Mononuclear cell (primary cell): Measurements from ENCODE around the gene RELL2. TPM values are rescaled to one million over a fixed set of nuclear protein-coding genes. Genes with fewer than 3 reads are reported as not detected.

Experiments used
- H3K27me3 ChIP-seq: 2 replicates; pipeline ENCODE4 v1.6.0; 2011; ENCODE audit warnings: low read length, control low read depth; ENCODE audit not compliant: insufficient read depth
- H3K4me1 ChIP-seq: 2 replicates; pipeline ENCODE4 v1.5.1; 2011; ENCODE audit warnings: mild to moderate bottlenecking, low read length, control low read depth; ENCODE audit not compliant: insufficient read depth
- H3K4me3 ChIP-seq: 2 replicates; pipeline ENCODE4 v1.5.1; 2011; ENCODE audit warnings: mild to moderate bottlenecking, low read length, moderate library complexity
- H3K9me3 ChIP-seq: 2 replicates; pipeline ENCODE4 v1.5.1; 2011; ENCODE audit warnings: low read depth, mild to moderate bottlenecking, control low read depth, low read length
- total RNA-seq: library from RNA; depleted of rRNA; stranded (reverse); fragments of >200 nt; gene quantifications from one replicate; pipeline ENCODE4 v1.2.3, GENCODE V29; 2012

RELL2 gene
- total RNA-seq, 1 donor: 6.6 TPM

DNA sequence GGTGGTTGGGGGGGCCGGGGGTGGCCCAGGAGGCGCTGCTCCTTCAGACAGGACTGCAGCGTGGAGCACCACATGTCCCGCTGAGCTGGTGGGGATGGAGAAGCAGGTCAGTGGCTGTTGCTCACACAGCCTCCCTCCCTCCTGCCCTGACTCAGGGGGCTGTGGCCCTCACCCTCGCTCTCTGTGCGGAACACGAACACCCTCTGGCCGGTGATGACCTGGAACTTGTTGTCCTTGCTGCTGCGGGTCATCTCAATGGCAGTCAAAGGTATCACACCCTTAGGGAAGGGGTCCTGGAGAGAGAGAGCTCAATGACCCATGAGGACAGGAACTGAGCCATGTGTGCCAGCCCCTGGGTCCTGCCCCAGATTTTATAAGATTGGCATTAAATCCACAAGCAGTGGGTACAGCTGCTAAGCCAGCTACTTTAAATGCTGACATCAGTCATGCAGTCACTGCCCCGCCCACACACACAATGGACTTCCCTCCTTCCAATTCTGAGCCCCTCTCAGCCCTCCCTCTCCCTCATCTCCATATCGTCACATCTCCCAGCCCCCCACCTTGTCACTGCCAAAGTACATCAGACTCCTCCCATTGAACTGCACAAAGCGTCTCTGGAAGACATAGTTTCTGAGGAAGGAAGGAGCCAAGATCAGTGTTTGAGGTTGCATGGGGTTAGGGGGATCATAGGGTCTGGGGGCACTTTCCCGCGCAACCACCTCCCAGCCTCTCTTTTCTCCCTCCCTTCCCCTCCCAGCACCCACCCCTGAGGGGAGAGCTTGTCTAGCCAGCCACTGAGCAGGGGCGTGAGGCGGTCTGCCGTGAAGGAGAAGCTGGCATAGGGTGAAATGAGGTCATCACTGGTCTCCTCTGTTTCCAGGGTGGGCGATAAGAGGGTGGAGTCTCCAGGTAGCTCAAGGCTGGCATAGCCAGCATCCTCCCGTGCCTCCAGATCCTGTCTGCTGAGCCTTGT is 36.3 kb downstream of the RELL2 start:
- H3K4me1 ChIP-seq: no peaks in the 10 kb centered on the region
- no peaks in the 10 kb centered on the region for H3K9me3 ChIP-seq
- H3K4me3 ChIP-seq: no peak overlapping the region
- H3K27me3 ChIP-seq: no peaks in the 10 kb centered on the region

DNA sequence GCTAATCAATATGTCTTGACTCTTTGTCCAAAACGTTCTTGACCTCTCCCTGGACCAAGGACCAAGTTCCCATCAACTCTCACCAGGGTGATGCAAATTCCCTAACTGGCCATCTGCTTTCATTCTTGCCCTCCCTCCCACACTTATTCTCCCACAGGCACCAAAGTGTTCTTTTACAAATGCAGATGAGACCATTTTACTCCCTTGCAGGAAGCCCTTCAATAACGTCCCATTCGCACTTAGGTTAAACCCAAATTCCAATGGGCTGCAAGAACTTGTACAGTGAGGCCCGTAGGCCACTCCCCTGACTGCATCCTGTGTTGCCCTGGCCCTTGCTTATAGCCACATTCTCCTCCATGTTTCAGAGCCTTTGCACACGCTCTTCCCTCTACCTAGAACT is 38.0 kb downstream of the RELL2 start:
- no peaks in the 10 kb centered on the region for H3K9me3 ChIP-seq
- H3K27me3 ChIP-seq: no peaks in the 10 kb centered on the region
- H3K4me3 ChIP-seq: no peak overlapping the region
- H3K4me1 ChIP-seq: no peaks in the 10 kb centered on the region

DNA sequence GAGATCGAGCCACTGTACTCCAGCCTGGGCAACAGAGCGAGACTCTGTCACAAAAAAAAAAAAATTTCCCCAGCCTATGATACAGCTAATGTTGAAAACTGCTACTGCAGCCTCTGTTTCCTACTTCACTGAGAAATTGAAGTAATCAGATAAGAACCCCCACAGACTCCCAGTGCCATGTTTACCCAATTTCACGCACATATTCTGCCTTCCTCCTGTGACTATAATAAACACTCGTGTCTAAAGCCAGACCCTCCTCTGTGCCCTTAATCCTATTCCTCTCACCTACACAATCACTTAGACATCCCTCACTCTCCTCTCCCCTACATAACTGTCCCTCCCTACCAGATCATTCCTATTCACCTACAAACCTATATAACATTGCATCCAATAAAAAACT is 38.9 kb downstream of the RELL2 start:
- Histone ChIP-seq H3K27me3 (no peaks in the 10 kb centered on the region), H3K4me1 (peaks cover 2% of the 10 kb centered on the region), H3K9me3 (no peaks in the 10 kb centered on the region), H3K4me3 (no peak overlapping the region)

DNA sequence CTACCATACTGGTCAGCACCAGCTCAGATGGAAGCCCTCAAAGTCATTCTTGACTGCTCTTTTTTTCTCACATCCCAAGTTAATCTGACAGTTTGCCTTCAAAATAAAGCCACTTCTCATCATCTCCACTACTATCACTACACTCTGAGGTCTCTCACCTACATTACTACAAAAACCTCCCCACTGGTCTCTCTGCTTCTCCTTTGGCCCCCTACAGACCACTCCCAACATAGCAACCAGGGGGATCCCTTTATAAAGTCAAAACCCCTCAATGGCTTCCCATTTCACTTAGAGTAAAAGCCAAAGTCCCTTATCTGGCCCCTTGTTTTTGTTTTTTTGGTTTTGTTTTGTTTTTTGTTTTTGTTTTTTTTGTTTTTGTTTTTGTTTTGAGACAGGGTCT is 40.6 kb downstream of the RELL2 start:
- Histone ChIP-seq H3K4me3 (no peak overlapping the region), H3K27me3 (no peaks in the 10 kb centered on the region), H3K9me3 (no peaks in the 10 kb centered on the region), H3K4me1 (peaks cover 16% of the 10 kb centered on the region)

DNA sequence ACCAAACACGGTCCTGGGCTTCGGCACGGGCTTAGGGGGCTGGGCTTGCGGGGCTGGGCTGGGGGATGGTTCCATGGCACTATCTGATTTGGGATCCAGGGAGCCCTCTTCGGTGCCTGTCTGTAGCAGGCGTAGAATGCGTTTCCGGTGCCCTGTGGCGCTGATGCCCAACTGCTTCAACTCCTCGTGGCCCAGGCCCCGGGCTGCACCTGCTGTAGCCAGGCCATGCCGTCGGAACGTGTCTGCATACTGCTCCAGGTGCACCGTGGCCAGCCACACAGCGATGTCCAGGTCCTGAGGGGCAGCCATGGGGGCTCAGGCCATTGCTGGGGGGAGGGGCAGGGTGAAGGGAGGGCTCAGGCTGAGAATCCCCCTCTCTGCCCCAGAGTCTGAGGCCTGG is 43.4 kb downstream of the RELL2 start:
- Histone ChIP-seq H3K4me3 (no peak overlapping the region), H3K4me1 (peaks cover 35% of the 10 kb centered on the region), H3K27me3 (no peaks in the 10 kb centered on the region), H3K9me3 (no peaks in the 10 kb centered on the region)

DNA sequence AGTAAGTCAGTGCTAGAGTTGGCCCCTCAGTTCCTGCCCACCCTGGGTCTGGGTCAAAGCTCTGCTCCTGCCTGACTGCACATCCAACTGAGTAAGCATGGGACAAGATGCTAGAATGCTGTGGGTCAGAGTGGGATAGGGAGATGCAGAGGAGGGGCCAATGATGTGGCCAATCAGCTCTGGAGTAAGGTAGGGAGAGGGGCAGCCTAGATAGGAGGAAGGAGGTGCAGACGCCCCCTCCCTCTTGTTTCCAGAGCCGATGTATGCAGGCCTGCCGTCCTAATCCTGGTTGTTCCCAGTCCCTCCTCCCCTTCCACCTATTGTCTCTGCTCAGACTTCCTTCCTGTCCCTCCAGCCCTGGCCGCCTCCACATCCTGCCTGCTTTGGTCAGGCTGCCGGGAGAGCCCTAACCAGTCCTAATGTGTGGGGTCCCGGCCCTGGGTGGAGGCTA is 44.0 kb downstream of the RELL2 start:
- Histone ChIP-seq H3K4me1 (peaks cover 41% of the 10 kb centered on the region), H3K4me3 (peak overlapping the region; percentile 52), H3K9me3 (no peaks in the 10 kb centered on the region), H3K27me3 (no peaks in the 10 kb centered on the region)

DNA sequence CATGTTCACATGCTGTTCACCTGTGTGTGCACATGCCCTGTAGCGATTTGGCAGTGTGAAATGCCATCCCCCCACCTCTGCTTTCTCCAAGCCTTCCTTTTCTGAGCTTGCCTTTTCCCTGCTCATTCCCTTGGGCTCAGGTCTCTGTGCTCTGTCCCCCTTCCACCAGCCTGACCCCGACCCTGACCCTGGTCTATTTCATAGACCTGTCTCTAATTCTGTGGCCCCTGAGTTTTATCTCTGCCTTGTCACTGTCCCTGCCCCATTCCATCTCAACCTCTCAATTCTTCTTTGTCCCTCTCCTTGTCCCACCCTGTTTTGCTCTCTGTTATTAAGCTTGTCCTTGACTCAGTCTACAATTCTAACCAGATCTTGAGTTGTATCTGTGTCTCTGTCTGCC is 44.5 kb downstream of the RELL2 start:
- peaks cover 42% of the 10 kb centered on the region for H3K4me1 ChIP-seq
- H3K27me3 ChIP-seq: no peaks in the 10 kb centered on the region
- peak overlapping the region; percentile 52 for H3K4me3 ChIP-seq
- no peaks in the 10 kb centered on the region for H3K9me3 ChIP-seq

DNA sequence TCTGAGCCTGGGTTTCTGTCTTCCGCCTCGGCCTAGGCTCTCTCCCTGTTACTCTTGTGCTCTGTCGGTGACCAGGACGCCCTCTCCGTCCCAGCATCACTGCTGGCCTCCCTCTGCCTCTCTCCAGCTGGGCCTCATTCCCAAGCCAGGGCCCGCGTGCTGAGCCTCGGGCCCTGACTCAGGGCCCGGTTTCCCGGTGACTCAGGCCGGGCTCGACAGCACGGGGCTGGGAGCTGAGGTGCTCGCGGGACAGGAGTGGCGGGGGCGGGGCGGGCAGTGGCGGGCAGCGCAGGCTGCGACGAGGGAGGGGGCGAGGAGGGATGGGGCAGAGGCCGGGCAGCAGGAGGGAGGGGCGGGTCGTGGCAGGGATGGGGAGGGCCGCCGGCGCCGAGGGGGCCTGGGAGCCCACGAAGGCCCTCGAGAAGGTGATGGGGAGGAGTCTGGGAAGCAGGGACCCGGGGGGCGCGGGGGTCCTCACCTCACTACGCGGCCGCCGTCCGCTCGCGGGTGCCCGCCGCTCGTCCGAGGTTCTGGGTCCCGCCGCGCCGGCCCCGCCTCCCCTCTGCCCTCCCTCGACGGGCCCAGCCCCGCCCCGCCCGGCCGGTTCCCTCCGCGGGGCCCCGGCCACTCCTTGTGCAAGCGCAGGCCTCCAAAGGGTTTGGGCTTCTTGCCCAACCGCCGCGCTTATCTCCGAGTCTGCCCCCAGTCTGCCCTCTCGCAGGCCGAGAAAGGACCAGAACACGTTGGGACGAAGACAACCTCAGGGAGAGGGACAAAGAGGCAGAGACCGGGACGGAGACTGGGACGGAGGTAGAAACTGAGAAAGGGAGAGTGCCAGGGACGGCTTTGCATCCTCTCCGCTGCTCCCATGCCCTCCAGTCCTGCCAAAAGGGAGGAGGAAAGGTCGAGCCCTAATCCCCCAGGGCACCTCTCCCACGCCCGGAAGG is 45.2 kb downstream of the RELL2 start, which contains the start of gene ARAP3:
Gene ARAP3, minus strand, starts transcription at position 536 of the 947 bp plus-strand sequence. CDS start 1,744 bp downstream, outside the sequence.
- Histone ChIP-seq H3K27me3 (no peaks in the 10 kb centered on the region), H3K4me1 (peaks cover 42% of the 10 kb centered on the region), H3K4me3 (peak within 1 kb of the TSS; percentile 52), H3K9me3 (no peaks in the 10 kb centered on the region)

DNA sequence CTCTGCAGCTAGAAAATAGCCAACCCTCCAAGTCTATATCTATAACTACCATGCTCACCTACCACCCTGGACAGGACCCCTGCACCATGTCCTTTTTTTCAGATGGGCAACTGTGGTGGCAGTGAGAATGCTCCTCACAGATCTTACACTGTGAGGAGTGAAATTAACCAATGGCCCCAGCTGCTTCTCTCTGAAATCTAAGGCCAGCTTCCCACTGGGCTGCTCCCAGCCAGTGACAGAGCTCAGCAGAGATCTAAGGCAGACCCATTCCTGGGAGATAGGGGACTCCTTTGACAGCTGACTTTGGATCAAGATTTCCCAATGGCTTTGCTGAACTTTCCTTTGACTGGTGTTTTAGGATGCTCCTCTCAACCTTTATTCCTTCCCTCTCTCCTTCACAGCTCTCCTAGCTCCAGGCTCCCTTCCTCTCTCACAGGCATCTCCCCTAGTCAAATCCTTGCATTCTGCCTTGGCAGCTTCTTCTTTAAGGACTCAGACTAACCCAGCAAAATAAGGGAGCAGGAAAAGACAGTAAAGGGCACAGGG is 46.9 kb downstream of the RELL2 start:
- no peaks in the 10 kb centered on the region for H3K9me3 ChIP-seq
- no peak overlapping the region for H3K4me3 ChIP-seq
- peaks cover 42% of the 10 kb centered on the region for H3K4me1 ChIP-seq
- no peaks in the 10 kb centered on the region for H3K27me3 ChIP-seq

DNA sequence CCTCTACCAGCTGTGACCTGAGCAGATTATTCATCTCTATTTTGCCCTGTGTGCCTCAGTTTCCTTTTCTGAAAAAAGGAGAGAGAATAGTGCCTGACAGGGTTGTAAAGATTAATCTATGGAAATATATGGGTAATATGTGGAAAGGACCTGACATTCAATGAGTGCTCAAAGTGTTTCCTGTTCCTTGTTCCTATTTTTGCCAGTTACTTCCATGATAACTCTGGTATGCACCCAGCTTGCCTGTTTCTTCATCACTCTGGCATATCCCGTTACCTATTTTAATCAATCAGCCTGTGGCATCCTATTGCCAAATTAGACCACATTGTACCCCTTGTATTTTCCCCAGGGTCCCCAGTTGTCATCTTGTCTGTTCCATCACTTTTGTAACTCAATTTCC is 48.8 kb downstream of the RELL2 start:
- Histone ChIP-seq H3K27me3 (no peaks in the 10 kb centered on the region), H3K9me3 (no peaks in the 10 kb centered on the region), H3K4me1 (peaks cover 40% of the 10 kb centered on the region), H3K4me3 (no peak overlapping the region)

DNA sequence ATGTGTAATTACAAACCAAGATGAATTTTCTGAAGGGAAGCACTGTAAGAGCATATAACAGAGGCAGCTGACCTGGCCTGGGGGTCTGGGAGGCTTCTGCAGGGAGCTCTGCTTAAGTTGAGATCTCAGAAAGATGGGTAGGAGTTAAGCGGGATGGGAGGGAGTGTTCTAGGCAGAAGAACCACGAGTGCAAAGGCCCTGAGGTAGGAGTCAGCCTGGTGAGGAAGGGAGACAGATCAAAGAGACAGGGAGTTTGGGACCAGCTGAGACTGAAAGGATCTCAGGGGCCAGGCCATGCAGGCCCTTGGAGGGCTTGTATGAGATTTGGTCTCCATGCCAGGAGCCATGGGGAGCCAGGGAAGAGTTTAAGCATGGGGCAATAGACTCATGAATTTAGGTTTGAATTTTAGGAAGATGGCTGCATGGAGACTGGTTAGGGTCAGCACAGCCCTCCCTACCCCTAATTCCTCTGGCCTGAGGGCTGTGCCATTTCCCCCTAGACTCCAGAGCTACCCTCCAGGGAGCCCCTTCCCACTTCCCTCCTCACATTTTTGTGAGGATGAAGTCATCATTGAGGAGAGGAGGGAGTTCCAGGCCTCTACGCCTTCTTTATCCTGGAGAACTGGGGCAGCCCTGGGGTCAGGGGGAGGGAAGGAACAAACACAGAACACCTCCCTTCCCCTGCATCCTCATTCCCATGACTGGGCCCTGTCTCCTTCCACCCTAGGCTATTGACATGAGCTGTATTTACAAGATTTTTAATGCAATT is 50.0 kb downstream of the RELL2 start:
- Histone ChIP-seq H3K4me3 (no peak overlapping the region), H3K9me3 (no peaks in the 10 kb centered on the region), H3K27me3 (peaks cover 6% of the 10 kb centered on the region), H3K4me1 (peaks cover 35% of the 10 kb centered on the region)
